ENCODE measurements around the gene GPC5.
A peak's percentile ranks its signal among the peaks of the same experiment; 100 is the strongest.

Gene GPC5

GRCh38 chr13:92054389-92054788 is 656.0 kb downstream of the GPC5 start:
- DNase-seq = no peak

GRCh38 chr13:92074658-92075057 is 676.2 kb downstream of the GPC5 start:
- DNase-seq = no peak

- DNase-seq = no peak
These were observed 699.0 kb downstream of the GPC5 start for GRCh38 chr13:92097337-92097903.

- no peak for DNase-seq
These were observed 703.4 kb downstream of the GPC5 start for GRCh38 chr13:92101801-92102200.

- DNase-seq = no peak
These were observed 705.3 kb downstream of the GPC5 start for GRCh38 chr13:92103689-92104153.

- DNase-seq = no peak
These were observed 723.9 kb downstream of the GPC5 start for GRCh38 chr13:92122186-92122853.

- DNase-seq = no peak
These were observed 728.0 kb downstream of the GPC5 start for GRCh38 chr13:92126399-92126798.

- no peak for DNase-seq
These were observed 737.1 kb downstream of the GPC5 start for GRCh38 chr13:92135509-92135908.

- no peak for DNase-seq
These were observed 738.2 kb downstream of the GPC5 start for GRCh38 chr13:92136449-92137155.

- DNase-seq = no peak
These were observed 739.1 kb downstream of the GPC5 start for GRCh38 chr13:92137520-92137919.

- DNase-seq = no peak
These were observed 745.3 kb downstream of the GPC5 start for GRCh38 chr13:92143766-92144165.

GRCh38 chr13:92150606-92151005 is 752.2 kb downstream of the GPC5 start:
- no peak for DNase-seq

GRCh38 chr13:92158346-92158745 is 759.9 kb downstream of the GPC5 start:
- DNase-seq = no peak

- DNase-seq = no peak
These were observed 766.4 kb downstream of the GPC5 start for GRCh38 chr13:92164822-92165221.

- DNase-seq = no peak
These were observed 773.8 kb downstream of the GPC5 start for GRCh38 chr13:92172191-92172590.

- DNase-seq = no peak
These were observed 774.8 kb downstream of the GPC5 start for GRCh38 chr13:92173254-92173653.

- peak; percentile 2 for DNase-seq
These were observed 776.9 kb downstream of the GPC5 start for GRCh38 chr13:92175330-92175729.

GRCh38 chr13:92177966-92178365 is 779.5 kb downstream of the GPC5 start:
- no peak for DNase-seq

- no peak for DNase-seq
These were observed 780.8 kb downstream of the GPC5 start for GRCh38 chr13:92179223-92179622.

- DNase-seq = peak; percentile 6
These were observed 789.1 kb downstream of the GPC5 start for GRCh38 chr13:92187378-92187989.

GRCh38 chr13:92188574-92188973 is 790.2 kb downstream of the GPC5 start:
- no peak for DNase-seq

GRCh38 chr13:92196591-92197256 is 798.3 kb downstream of the GPC5 start:
- no peak for DNase-seq

- no peak for DNase-seq
These were observed 799.2 kb downstream of the GPC5 start for GRCh38 chr13:92197669-92198068.

All from stimulated activated CD4-positive, alpha-beta T cell treated with anti-CD3 and anti-CD28 coated beads, Interleukin-15, amount 100 ng/mL, for 24 hours (primary cell).